KMS-11 (cell line): Measurements from ENCODE around the gene GRAMD2A.

ENCODE experiments used
- H2AFZ ChIP-seq: fragments of 200-600 bp; sonication (generic); 2 replicates; pipeline ENCODE4 v1.6.1; 2016; ENCODE audit warnings: antibody characterized with exemption, mixed run types, low read depth
- H3K27ac ChIP-seq: fragments of 200-600 bp; sonication (generic); 2 replicates; pipeline ENCODE4 v1.6.1; 2016; ENCODE audit warnings: mild to moderate bottlenecking, mixed run types
- H3K27me3 ChIP-seq: fragments of 200-600 bp; sonication (generic); 2 replicates; pipeline ENCODE4 v1.6.1; 2017; ENCODE audit warnings: mild to moderate bottlenecking, low read depth, mixed run types, moderate library complexity; ENCODE audit not compliant: insufficient read depth
- H3K36me3 ChIP-seq: fragments of 200-600 bp; sonication (generic); 2 replicates; pipeline ENCODE4 v1.6.1; 2017; ENCODE audit warnings: mild to moderate bottlenecking, mixed run types; ENCODE audit not compliant: insufficient read depth
- H3K4me1 ChIP-seq: fragments of 200-600 bp; sonication (generic); 2 replicates; pipeline ENCODE4 v1.6.1; 2016; ENCODE audit warnings: mild to moderate bottlenecking, low read depth, mixed run types; ENCODE audit not compliant: poor library complexity, severe bottlenecking
- H3K4me2 ChIP-seq: fragments of 200-600 bp; sonication (generic); 2 replicates; pipeline ENCODE4 v1.7.0; 2016; ENCODE audit warnings: mild to moderate bottlenecking, mixed run types
- H3K4me3 ChIP-seq: fragments of 200-600 bp; sonication (generic); IDR thresholded peaks from 2 replicates; pipeline ENCODE4 v1.6.1; 2017; ENCODE audit warnings: low read depth, low read length, mixed read lengths; ENCODE audit not compliant: insufficient read depth
- H3K79me2 ChIP-seq: fragments of 200-600 bp; sonication (generic); 2 replicates; pipeline ENCODE4 v1.6.1; 2016; ENCODE audit warnings: low read depth, mixed run types; ENCODE audit not compliant: insufficient read depth
- H3K9ac ChIP-seq: fragments of 200-600 bp; sonication (generic); 2 replicates; pipeline ENCODE4 v1.6.1; 2016; ENCODE audit warnings: mild to moderate bottlenecking, mixed run types
- H4K20me1 ChIP-seq: fragments of 200-600 bp; sonication (generic); 2 replicates; pipeline ENCODE4 v1.6.1; 2016; ENCODE audit warnings: mild to moderate bottlenecking, mixed run types; ENCODE audit not compliant: insufficient read depth
- TF ChIP-seq, protein P1 (sequence below): fragments of 200-600 bp; sonication (generic); conservative IDR thresholded peaks from 2 replicates; pipeline ENCODE4 v1.6.1; 2017; ENCODE audit warnings: low read depth, mild to moderate bottlenecking, antibody characterized with exemption, low read length, moderate library complexity, mixed read lengths

The GRAMD2A gene

DNA sequence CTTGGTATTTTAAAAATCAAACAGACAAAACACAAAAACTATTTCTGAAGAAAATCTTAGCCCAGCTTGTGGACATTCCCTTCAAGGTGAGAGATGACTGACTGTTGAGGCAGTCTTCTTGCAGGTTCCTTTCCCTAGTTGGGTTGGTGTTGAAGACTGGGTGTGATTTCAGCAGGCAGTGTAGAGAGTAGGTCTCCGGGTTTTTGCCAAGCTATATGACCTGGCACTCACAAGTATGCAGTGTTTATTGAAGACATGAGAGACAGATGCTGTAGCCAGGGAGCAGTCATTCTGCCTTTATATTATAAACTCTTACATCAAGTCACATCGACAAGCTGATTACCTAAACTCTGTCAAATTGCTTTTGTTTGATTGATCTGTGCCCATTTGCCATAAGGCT, 61.9 kb downstream of the GRAMD2A start:
- H2AFZ ChIP-seq: no peak overlapping the region
- H3K79me2 ChIP-seq: no peaks in the 10 kb centered on the region
- H3K4me1 ChIP-seq: peaks cover 2% of the 10 kb centered on the region
- H3K27me3 ChIP-seq: no peaks in the 10 kb centered on the region; the same call in 1 of the 2 replicates
- no peaks in the 10 kb centered on the region for H4K20me1 ChIP-seq
- no peak overlapping the region for H3K9ac ChIP-seq
- no peaks in the 10 kb centered on the region for H3K36me3 ChIP-seq
- H3K27ac ChIP-seq: no peak overlapping the region
- no peak overlapping the region for H3K4me3 ChIP-seq
- TF ChIP-seq, protein P1, sequence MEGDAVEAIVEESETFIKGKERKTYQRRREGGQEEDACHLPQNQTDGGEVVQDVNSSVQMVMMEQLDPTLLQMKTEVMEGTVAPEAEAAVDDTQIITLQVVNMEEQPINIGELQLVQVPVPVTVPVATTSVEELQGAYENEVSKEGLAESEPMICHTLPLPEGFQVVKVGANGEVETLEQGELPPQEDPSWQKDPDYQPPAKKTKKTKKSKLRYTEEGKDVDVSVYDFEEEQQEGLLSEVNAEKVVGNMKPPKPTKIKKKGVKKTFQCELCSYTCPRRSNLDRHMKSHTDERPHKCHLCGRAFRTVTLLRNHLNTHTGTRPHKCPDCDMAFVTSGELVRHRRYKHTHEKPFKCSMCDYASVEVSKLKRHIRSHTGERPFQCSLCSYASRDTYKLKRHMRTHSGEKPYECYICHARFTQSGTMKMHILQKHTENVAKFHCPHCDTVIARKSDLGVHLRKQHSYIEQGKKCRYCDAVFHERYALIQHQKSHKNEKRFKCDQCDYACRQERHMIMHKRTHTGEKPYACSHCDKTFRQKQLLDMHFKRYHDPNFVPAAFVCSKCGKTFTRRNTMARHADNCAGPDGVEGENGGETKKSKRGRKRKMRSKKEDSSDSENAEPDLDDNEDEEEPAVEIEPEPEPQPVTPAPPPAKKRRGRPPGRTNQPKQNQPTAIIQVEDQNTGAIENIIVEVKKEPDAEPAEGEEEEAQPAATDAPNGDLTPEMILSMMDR: no peak
- no peak overlapping the region for H3K4me2 ChIP-seq

DNA sequence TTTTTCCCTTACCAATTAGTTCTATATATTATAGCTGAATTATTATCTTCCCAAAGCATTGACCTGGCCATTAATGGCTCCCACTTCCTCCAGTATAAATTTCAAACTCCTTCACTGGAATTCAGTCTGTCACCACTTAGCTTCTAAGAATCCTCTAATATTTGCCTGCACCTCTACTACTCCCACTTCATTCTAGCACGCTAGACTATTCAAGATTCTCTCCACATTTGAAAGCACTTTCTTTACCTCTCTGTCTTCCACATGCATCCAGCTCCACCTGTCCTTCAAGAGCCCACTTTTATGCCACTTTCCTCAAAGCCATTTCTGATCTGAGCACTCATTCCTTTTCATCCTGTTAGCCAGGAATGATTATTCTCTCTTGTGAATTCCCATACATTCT, 64.4 kb downstream of the GRAMD2A start:
- no peak overlapping the region for H3K4me3 ChIP-seq
- H3K4me2 ChIP-seq: no peak overlapping the region
- no peaks in the 10 kb centered on the region for H3K4me1 ChIP-seq
- no peaks in the 10 kb centered on the region for H3K79me2 ChIP-seq
- H3K36me3 ChIP-seq: no peaks in the 10 kb centered on the region
- H4K20me1 ChIP-seq: no peaks in the 10 kb centered on the region
- no peak overlapping the region for H2AFZ ChIP-seq
- TF ChIP-seq, protein P1: no peak
- no peak overlapping the region for H3K27ac ChIP-seq
- H3K27me3 ChIP-seq: no peaks in the 10 kb centered on the region
- no peak overlapping the region for H3K9ac ChIP-seq

DNA sequence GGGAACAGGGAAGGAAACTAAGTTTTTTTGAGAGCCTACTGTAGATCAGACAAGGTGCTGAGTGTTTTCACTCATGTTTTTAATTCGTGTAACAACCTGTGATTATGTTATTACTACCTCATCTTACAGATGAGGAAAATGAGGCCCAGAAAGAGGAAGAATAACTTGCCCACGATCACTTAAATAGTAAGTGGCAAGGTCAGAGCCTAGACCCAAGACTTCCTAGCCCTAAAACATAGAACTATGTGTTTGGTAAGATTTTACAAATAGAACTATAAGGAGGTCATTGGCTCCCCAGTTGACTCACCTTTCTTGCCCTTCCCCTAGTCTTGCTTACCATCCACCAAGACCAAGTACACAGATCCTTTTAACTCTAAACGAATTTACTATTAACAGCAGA, 65.7 kb downstream of the GRAMD2A start:
- Histone ChIP-seq H4K20me1 (no peaks in the 10 kb centered on the region), H3K27ac (no peak overlapping the region), H3K4me3 (no peak overlapping the region), H3K4me1 (no peaks in the 10 kb centered on the region), H3K4me2 (no peak overlapping the region), H3K27me3 (no peaks in the 10 kb centered on the region), H3K9ac (no peak overlapping the region), H3K36me3 (no peaks in the 10 kb centered on the region), H3K79me2 (no peaks in the 10 kb centered on the region), H2AFZ (no peak overlapping the region)
- TF ChIP-seq, protein P1: no peak

DNA sequence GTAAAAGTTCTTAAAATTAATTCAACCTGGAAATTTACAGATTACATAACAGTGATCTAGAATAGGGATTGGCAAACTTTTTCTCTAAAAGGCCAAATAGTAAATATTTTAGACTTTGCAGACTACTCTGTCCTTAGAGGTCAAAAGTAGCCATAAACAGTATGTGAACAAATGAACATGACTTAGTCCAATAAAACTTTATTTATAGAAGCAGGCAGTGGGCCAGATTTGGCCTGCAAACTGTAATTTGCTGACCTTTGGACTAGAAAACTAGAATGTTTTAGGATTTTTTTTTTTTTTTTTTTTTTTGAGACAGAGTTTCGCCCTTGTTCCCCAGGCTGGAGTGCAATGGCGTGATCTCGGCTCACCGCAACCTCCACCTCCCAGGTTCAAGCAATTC, 67.3 kb downstream of the GRAMD2A start:
- Histone ChIP-seq H3K4me3 (no peak overlapping the region), H4K20me1 (no peaks in the 10 kb centered on the region), H3K9ac (no peak overlapping the region), H3K79me2 (no peaks in the 10 kb centered on the region), H3K27me3 (no peaks in the 10 kb centered on the region), H3K4me1 (no peaks in the 10 kb centered on the region), H2AFZ (no peak overlapping the region), H3K4me2 (no peak overlapping the region), H3K36me3 (no peaks in the 10 kb centered on the region), H3K27ac (no peak overlapping the region)
- TF ChIP-seq, protein P1: no peak
